HCT116 (cell line): Measurements from ENCODE around the gene DCAF17. TPM values are rescaled to one million over a fixed set of nuclear protein-coding genes. Genes with fewer than 3 reads are reported as not detected.

Experiments
- ATAC-seq: fragments of 200-7000 bp; cut with Tn5 transposase; 2 replicates; pipeline ENCODE4 v1.9.1; 2020; ENCODE audit warnings: mild to moderate bottlenecking, moderate library complexity
- BruUV-seq: library from RNA; stranded (reverse); fragments of 400-500 nt; replicated peaks from 2 replicates; lab custom pipeline; 2021; lab: Mats Ljungman, UMichigan
- CTCF ChIA-PET: fragments of 300-600 bp; sonication (Branson Sonifier 250); formaldehyde crosslinking; loops from one replicate; lab custom pipeline; 2021; ENCODE audit warnings: antibody characterized with exemption; lab: Charles Lee
- POLR2A ChIA-PET: fragments of 300-600, 350-600 bp; sonication (Branson Sonifier 250); formaldehyde crosslinking; loops from one replicate; lab custom pipeline; 2021; ENCODE audit warnings: antibody characterized with exemption; lab: Charles Lee
- RAD21 ChIA-PET, 2 experiments: fragments of 300-600 bp; sonication (Branson Sonifier 250); formaldehyde crosslinking; loops; one replicate each; lab custom pipeline; 2023; ENCODE audit warnings: low total read pairs in 2 of 2; ENCODE audit not compliant: uncharacterized antibody in 2 of 2, unreplicated experiment in 2 of 2, low non-redundant PET in 1 of 2; lab: Charles Lee
- DNase-seq: peaks from one replicate; pipeline ENCODE4 v3.0.0-alpha.2; 2010; ENCODE audit warnings: low read depth, low spot score
- H2AFZ ChIP-seq: fragments of 200-600 bp; shearing (Covaris generic), sonication (generic); 2 replicates; pipeline ENCODE4 v1.6.1; 2017; ENCODE audit warnings: low read depth, mixed run types, mixed read lengths, antibody characterized with exemption, low read length; ENCODE audit not compliant: poor library complexity, severe bottlenecking
- H3K27ac ChIP-seq: 2 replicates; pipeline ENCODE4 v1.5.1; 2012; ENCODE audit warnings: low read depth, low read length
- H3K27me3 ChIP-seq: fragments of 200-600 bp; sonication (generic); 2 replicates; pipeline ENCODE4 v1.6.1; 2016; ENCODE audit warnings: mixed run types, low read length, mixed read lengths; ENCODE audit not compliant: insufficient read depth
- H3K36me3 ChIP-seq, 2 experiments: fragments of 200-500 bp in 1 of 2; fragments of 200-600 bp in 1 of 2; sonication (Bioruptor generic) in 1 of 2; sonication (generic) in 1 of 2; 2 replicates each; pipeline versions ENCODE4 v1.5.1 to v1.6.1; 2014 to 2016; ENCODE audit warnings: low read length in 2 of 2, inconsistent platforms in 1 of 2, mixed read lengths in 1 of 2, mixed run types in 1 of 2; ENCODE audit not compliant: insufficient read depth in 2 of 2, control insufficient read depth in 1 of 2
- H3K4me1 ChIP-seq, 2 experiments: fragments of 200-600 bp in 1 of 2; sonication (generic) in 1 of 2; 2 replicates each; pipeline versions ENCODE4 v1.5.1 to v1.6.1; 2012 to 2017; ENCODE audit warnings: low read length in 2 of 2, inconsistent platforms in 1 of 2, mild to moderate bottlenecking in 1 of 2, mixed read lengths in 1 of 2, mixed run types in 1 of 2, moderate library complexity in 1 of 2; ENCODE audit not compliant: insufficient read depth in 2 of 2, control insufficient read depth in 1 of 2
- H3K4me2 ChIP-seq: fragments of 200-600 bp; sonication (generic); 2 replicates; pipeline ENCODE4 v1.6.1; 2017; ENCODE audit warnings: mixed run types, low read length, mixed read lengths
- H3K4me3 ChIP-seq, 2 experiments: fragments of 200-600 bp in 1 of 2; sonication (generic) in 1 of 2; replicated peaks in 1 of 2; 2 replicates each; pipeline ENCODE4 v1.5.1; 2011 to 2016; ENCODE audit warnings: low read length in 2 of 2, control low read depth in 1 of 2, low read depth in 1 of 2, mild to moderate bottlenecking in 1 of 2, mixed read lengths in 1 of 2, mixed run types in 1 of 2
- H3K79me2 ChIP-seq: fragments of 200-600 bp; sonication (generic); 2 replicates; pipeline ENCODE4 v1.6.1; 2017; ENCODE audit warnings: mild to moderate bottlenecking, mixed run types, low read length, moderate library complexity, mixed read lengths; ENCODE audit not compliant: insufficient read depth
- H3K9ac ChIP-seq: fragments of 200-600 bp; sonication (generic); 2 replicates; pipeline ENCODE4 v1.6.1; 2016; ENCODE audit warnings: low read length, mixed read lengths
- H3K9me2 ChIP-seq: fragments of 200-600 bp; sonication (generic), shearing (Covaris generic); 2 replicates; pipeline ENCODE4 v1.6.1; 2017; ENCODE audit warnings: mixed run types, mild to moderate bottlenecking, moderate library complexity; ENCODE audit not compliant: insufficient read depth
- H3K9me3 ChIP-seq, 2 experiments: fragments of 200-500 bp in 1 of 2; fragments of 200-600 bp in 1 of 2; sonication (Bioruptor generic) in 1 of 2; sonication (generic) in 1 of 2; 2 replicates each; pipeline ENCODE4 v1.6.1; 2014 to 2017; ENCODE audit warnings: low read length in 2 of 2, mixed read lengths in 2 of 2, inconsistent platforms in 1 of 2, low read depth in 1 of 2, mild to moderate bottlenecking in 1 of 2, mixed run types in 1 of 2, moderate library complexity in 1 of 2; ENCODE audit not compliant: control insufficient read depth in 1 of 2, insufficient read depth in 1 of 2
- H4K20me1 ChIP-seq: fragments of 200-600 bp; sonication (generic), shearing (Covaris generic); 2 replicates; pipeline ENCODE4 v1.6.1; 2017; ENCODE audit warnings: mixed run types, mild to moderate bottlenecking, moderate library complexity; ENCODE audit not compliant: insufficient read depth
- CBX3 ChIP-seq: IDR thresholded peaks from 2 replicates; pipeline ENCODE4 v1.6.1; 2012; ENCODE audit warnings: low read depth
- CEBPB ChIP-seq: IDR thresholded peaks from 2 replicates; pipeline ENCODE4 v1.6.1; 2012; ENCODE audit warnings: low read depth
- CTCF ChIP-seq, 3 experiments: fragments of 200-600 bp in 1 of 3; sonication (generic) in 1 of 3; IDR thresholded peaks in 2 of 3; conservative IDR thresholded peaks in 1 of 3; 2 replicates each; pipeline ENCODE4 v1.5.1; 2012 to 2017; ENCODE audit warnings: low read depth in 2 of 3, low read length in 2 of 3, antibody characterized with exemption in 1 of 3, borderline replicate concordance in 1 of 3, control low read depth in 1 of 3, mild to moderate bottlenecking in 1 of 3, mixed read lengths in 1 of 3, mixed run types in 1 of 3, moderate library complexity in 1 of 3; ENCODE audit not compliant: insufficient read depth in 1 of 3
- EGR1 ChIP-seq: IDR thresholded peaks from 2 replicates; pipeline ENCODE4 v1.6.1; 2012; ENCODE audit warnings: low read depth
- ELF1 ChIP-seq: IDR thresholded peaks from 2 replicates; pipeline ENCODE4 v1.6.1; 2012; ENCODE audit warnings: low read depth, borderline replicate concordance
- EZH2 ChIP-seq: fragments of 200-600 bp; sonication (generic); IDR thresholded peaks from 2 replicates; pipeline ENCODE4 v1.6.1; 2017; ENCODE audit warnings: antibody characterized with exemption, mixed run types
- EZH2phosphoT487 ChIP-seq: fragments of 200-600 bp; IDR thresholded peaks from 2 replicates; pipeline ENCODE4 v1.6.1; 2018; ENCODE audit warnings: antibody characterized with exemption, borderline replicate concordance
- MAX ChIP-seq: IDR thresholded peaks from 2 replicates; pipeline ENCODE4 v1.6.1; 2012
- POLR2A ChIP-seq: IDR thresholded peaks from 2 replicates; pipeline ENCODE4 v1.7.0; 2011; ENCODE audit warnings: borderline replicate concordance; ENCODE audit not compliant: insufficient read depth, insufficient read length; ENCODE audit errors: extremely low read depth
- RAD21 ChIP-seq: IDR thresholded peaks from 2 replicates; pipeline ENCODE4 v1.6.1; 2012; ENCODE audit warnings: low read depth, mild to moderate bottlenecking
- SIN3A ChIP-seq: IDR thresholded peaks from 2 replicates; pipeline ENCODE4 v1.6.1; 2012; ENCODE audit warnings: low read depth
- SP1 ChIP-seq: IDR thresholded peaks from 2 replicates; pipeline ENCODE4 v1.6.1; 2012; ENCODE audit warnings: low read depth
- TCF7L2 ChIP-seq: IDR thresholded peaks from 2 replicates; pipeline ENCODE4 v1.7.0; 2011; ENCODE audit warnings: borderline replicate concordance, inconsistent platforms; ENCODE audit not compliant: insufficient read depth, insufficient read length; ENCODE audit errors: extremely low read depth
- YY1 ChIP-seq: IDR thresholded peaks from 2 replicates; pipeline ENCODE4 v1.6.1; 2011; ENCODE audit warnings: low read length, low read depth, moderate library complexity, mild to moderate bottlenecking; ENCODE audit not compliant: insufficient replicate concordance; ENCODE audit errors: extremely low read depth
- ZFX ChIP-seq: fragments of 450-650 bp; IDR thresholded peaks from 2 replicates; pipeline ENCODE4 v1.6.1; 2017
- ZNF274 ChIP-seq: fragments of 200-500 bp; sonication (Bioruptor generic); IDR thresholded peaks from 2 replicates; pipeline ENCODE4 v1.6.1; 2014; ENCODE audit warnings: mild to moderate bottlenecking, low read depth, low read length, inconsistent platforms
- intact Hi-C: fragments of 100-400 bp; cut with micrococcal nuclease; formaldehyde crosslinking; loops from 2 replicates; pipeline ENCODE4 v1.10.0; 2022
- total RNA-seq: library from RNA; stranded (reverse); gene quantifications from one replicate; pipeline ENCODE4 v1.2.1, GENCODE V29; 2021; ENCODE audit not compliant: unreplicated experiment

Gene DCAF17
- total RNA-seq, 1 experiment from 2014 or later: 17.7 TPM

GRCh38 chr2:171524018-171524401 lies 90.0 kb downstream of the DCAF17 start:
- H3K9me2 ChIP-seq: no peaks in the 10 kb centered on the region
- intact Hi-C loops: no loop called here
- H2AFZ ChIP-seq: no peak overlapping the region
- ChIA-PET CTCF (no interaction called here), RAD21 (no interaction called here), POLR2A (no interaction called here)
- H3K9ac ChIP-seq: no peak overlapping the region
- TSS peak; percentile 39 for BruUV-seq
- ATAC-seq: no peak
- H3K27me3 ChIP-seq: no peaks in the 10 kb centered on the region
- H3K27ac ChIP-seq: no peak overlapping the region
- no peaks in the 10 kb centered on the region for H3K79me2 ChIP-seq
- no peak for DNase-seq
- no peaks in the 10 kb centered on the region for H3K36me3 ChIP-seq
- H3K9me3 ChIP-seq: no peaks in the 10 kb centered on the region
- no peaks in the 10 kb centered on the region for H4K20me1 ChIP-seq
- H3K4me2 ChIP-seq: peak overlapping the region; percentile 100
- peaks cover 14 to 23% of the 10 kb centered on the region in 2 experiments for H3K4me1 ChIP-seq
- H3K4me3 ChIP-seq: peak overlapping the region in 1 of 2 experiments; percentile 90; a peak in 1 of 4 replicates
- TF ChIP-seq EGR1 (no peak), EZH2phosphoT487 (no peak), RAD21 (no peak), SP1 (no peak), ZNF274 (no peak), YY1 (no peak), EZH2 (no peak), CEBPB (no peak), SIN3A (no peak)
- TF ChIP-seq, all 23 proteins: peak for 0

DNA sequence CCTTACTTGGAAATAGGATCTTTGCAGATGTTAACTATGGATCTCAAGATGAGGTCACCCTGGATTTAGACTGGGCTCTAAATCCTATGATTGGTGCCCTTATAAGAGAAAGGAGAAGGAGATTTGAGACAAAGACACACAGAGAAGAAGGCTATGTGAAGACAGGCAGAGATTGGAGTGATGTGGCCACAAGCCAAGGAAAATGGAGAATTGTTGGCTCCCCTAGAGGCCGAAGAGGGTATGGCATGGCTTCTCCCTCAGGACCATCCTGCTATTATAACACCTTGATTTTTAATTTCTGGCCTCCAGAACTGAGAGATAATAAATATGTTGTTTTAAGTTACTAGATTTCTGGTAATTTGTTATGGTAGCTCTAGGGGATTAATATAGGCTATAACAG lies 95.9 kb downstream of the DCAF17 start:
- Histone ChIP-seq H3K36me3 (no peaks in the 10 kb centered on the region), H3K4me1 (no peaks in the 10 kb centered on the region), H3K4me3 (no peak overlapping the region), H3K27me3 (no peaks in the 10 kb centered on the region), H3K9ac (no peak overlapping the region), H2AFZ (no peak overlapping the region), H3K79me2 (no peaks in the 10 kb centered on the region), H3K9me3 (peaks cover 0 to 5% of the 10 kb centered on the region in 2 experiments; a peak in 1 of 4 replicates), H3K9me2 (no peaks in the 10 kb centered on the region), H3K27ac (no peak overlapping the region), H4K20me1 (no peaks in the 10 kb centered on the region), H3K4me2 (no peak overlapping the region)
- intact Hi-C loops: no loop called here
- no peak for DNase-seq
- TF ChIP-seq TCF7L2: no peak
- peak; percentile 7 to 79 (median 73); a peak in 4 of 6 replicates for TF ChIP-seq CTCF (IDR thresholded peaks at IDR 0.05 in 2 of 3, conservative IDR thresholded peaks at IDR 0.05 in 1 of 3; ENCODE audit: borderline replicate concordance in 1 of 3, insufficient read depth in 1 of 3, low read depth in 2 of 3, low read length in 2 of 3)
- no peak for TF ChIP-seq ZFX
- TF ChIP-seq MAX: no peak
- peak; percentile 76 for TF ChIP-seq CBX3
- no peak for TF ChIP-seq SIN3A
- TF ChIP-seq ELF1: no peak
- TF ChIP-seq POLR2A: no peak
- TF ChIP-seq YY1: peak; percentile 51
- no peak for TF ChIP-seq EZH2
- ATAC-seq: peak; percentile 57; the same call in 1 of the 2 replicates
- RAD21 ChIA-PET: no interaction called here
- POLR2A ChIA-PET: no interaction called here
- no TSS peak for BruUV-seq
- CTCF ChIA-PET: no interaction called here
